HG02852 (cell line): Measurements from ENCODE around the gene CES3.
A peak's percentile ranks its signal among the peaks of the same experiment; 100 is the strongest.
"Not testable (repeated sequence)": the region's sequence is repeated elsewhere in the genome, so short reads cannot be mapped to it uniquely, and the experiment has no call there.

Experiments used
- ATAC-seq: cut with Tn5 transposase; IDR thresholded peaks from one replicate; pipeline ENCODE4 v1.9.1; 2021; ENCODE audit warnings: mild to moderate bottlenecking, moderate library complexity; ENCODE audit not compliant: unreplicated experiment

Gene CES3

DNA sequence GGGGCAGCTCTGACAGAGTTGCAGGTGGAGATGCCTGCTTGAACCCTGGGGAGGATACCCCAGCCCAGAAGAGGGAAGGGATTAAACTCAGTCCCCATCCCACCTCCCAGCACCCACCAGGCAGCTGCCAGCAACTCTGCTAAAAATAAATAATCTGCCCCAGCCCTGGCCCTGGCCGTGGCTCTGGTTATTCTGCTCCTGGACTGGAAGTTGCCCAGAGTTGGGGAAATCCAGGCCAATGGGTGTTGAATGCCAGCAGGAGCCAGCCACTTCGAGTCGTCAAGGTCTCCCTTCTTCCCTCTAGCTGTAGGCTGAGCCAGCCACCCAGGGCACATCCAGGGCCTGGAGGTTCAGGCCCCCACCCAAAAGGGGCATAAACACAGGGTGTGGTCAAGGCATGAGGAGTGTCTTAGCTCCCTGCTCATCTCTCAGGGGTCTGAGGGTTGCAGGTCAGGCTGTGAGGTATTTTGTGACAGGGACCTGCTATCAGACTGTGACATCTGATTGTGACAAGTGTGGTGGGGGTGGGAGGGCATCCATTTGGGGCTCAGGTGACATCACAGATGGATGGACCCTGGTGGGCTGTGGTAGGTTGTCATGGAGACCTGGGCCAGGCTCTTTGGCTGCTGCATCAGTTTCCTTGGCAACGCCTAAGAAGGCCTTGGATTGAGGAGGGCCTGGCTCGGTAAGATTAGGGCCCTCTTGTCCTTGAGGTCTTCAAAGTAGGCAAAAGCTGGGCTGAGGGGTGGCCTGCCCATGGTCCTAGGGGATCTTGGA is 34.7 kb upstream of the CES3 start:
- no peak for ATAC-seq

DNA sequence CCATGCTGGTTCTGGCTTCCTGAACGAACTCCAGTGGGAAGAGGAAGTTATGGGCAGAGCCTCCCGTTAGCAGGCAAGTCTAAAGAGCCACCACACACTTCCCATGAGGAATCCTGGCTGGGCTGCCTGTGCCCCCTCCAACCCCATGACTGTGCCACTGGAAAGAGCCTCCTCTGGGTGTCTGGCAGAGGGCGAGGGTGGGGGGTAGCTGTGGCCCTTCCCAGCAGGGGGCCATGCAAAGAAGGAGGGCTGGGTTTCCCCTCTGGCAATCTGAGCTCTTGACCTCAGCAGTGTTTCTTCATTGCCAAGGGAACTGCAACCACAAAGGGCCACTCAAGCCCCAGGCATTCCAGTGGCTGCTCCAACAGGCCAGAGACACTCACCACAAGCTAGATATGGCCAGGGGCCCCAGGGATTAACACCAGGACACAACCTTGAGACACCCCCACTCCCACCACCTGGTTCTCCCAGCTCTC is 34.1 kb upstream of the CES3 start:
- ATAC-seq, result no peak

DNA sequence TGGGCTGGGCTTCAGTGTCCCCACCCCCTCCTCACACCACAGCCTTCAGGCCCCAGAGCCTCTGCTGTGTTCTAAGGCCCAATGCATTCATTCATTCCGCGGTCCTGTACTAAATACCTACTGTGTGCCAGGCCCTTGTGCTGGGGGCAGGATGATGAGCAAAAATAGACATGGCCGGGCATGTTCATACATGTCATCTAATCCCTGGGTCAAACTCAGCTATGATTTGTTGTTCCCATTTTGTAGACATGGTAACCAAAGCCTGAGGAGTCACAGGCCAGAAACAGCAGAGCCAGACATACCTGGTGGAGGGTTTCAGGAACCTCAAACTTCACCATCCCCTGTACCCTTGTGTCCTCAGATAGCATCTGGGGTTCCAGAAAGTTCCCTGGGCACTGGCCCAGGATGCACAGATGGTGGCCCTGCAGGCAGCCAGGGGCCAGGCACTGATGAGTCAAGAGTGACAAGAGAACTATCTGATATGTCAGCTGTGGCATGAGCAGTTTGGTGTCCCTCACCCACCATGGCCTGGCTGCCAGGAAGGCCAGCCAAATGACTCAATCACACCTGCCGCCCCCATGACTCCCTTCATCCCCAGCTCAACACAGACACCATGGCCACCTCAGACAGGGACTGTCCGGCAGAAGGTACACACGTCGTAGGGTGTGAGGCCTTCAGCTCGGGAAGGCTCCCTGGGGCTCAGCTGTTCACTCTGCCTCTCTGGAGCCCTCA is 33.0 kb upstream of the CES3 start:
- ATAC-seq, result no peak

DNA sequence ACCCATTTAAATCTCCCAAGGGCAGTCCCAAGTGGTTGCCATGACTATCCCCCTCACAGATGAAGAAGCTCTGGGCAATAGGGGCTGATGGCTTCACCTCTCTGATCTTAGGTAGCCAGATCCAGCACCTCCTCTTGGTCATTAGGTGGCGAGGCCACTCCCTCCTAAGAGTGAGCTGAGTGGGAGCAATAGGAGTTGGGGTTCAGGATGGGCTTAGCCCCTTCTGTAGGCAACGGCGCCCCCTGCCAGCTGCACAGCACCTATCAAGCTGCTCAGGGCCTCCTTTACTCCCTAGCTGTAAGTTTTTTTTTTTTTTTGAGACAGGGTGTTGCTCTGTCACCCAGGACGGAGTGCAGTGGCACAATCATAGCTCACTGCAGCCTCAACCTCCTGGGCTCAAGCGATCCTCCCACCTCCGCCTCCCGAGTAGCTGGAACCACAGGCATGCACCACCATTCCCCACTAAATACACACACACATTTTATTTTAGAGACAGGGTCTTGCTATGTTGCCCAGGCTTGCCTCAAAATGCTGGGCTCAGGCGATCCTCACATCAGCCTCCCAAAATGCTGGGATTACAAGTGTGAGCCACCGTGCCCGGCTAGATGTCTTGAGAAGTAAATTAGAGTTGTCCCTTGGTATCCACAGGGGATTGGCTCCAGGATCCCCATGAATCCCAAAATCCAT is 32.2 kb upstream of the CES3 start:
- ATAC-seq, result no peak

DNA sequence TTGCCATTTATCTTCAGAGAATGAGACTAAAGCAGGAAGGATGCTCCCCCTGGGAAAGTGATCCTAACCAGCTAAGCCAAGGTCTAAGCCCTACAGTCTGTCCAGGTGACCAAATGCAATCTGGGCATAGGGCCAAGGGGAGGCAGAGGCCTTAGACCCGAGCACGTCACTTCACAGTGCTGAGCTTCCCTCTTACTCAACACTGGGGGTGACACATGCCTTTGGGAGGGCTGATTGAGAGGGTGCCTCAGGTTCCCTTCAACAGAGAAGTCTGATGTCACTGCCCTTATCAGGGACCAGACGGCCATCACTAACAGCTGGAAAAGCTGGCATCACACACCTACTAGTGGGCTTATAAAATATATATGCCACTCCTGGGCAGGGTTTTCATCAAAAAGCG is 30.9 kb upstream of the CES3 start:
- no peak for ATAC-seq

DNA sequence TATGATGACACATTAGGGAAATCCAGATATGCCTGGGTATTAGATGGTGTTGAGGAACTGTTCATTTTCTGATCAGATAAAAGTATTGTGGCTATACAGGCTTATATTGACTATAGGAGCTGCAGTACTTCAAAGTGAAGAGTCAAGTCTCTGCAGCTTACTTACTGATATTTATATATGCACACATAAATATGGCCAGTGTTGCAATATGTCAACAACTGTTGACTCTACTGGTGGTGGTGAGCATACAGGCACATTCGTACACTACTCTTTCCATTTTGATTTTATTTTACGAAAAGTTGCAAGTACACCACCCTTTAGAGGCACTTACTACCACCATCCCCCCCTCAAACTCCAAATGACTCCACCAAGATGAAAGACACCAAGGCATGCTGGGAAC is 29.4 kb upstream of the CES3 start:
- no peak for ATAC-seq

DNA sequence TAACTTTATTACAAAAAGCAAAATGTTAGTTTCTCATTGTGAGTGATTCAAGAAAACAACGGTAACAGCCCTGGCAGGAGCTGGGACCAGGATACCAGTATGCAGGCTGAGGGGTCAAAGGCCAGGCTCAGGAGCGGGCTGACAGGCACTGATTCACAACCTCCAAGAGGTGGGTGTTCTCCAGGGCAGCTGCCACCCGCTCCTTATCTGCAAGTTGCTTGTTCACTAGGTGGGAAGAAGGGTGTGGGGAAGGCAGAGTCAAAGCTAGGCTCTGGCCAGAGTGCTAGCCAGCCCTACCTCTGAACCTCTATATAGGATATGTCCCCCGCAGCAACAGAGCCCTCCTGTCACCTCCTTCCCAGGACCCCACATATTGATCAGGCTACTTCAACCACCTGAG is 29.0 kb upstream of the CES3 start:
- ATAC-seq, result no peak

DNA sequence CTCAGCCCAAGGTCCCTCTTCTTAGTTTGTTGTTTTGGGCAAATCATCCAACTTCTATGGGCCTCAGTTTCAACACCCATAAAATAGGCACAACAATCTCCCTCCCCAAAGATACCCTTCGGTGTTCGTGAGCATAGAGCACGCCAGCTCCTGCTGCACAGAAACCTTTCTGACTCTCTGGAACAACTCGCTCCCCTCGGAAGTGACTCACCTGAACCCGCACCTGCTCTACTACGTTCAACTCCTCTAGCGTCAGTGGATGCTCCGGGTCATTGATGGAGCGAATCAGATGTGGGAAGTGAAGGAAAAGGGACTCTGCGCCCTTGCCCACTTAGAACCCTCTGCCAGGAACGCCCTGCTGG is 27.3 kb upstream of the CES3 start:
- ATAC-seq, result peak; percentile 29

DNA sequence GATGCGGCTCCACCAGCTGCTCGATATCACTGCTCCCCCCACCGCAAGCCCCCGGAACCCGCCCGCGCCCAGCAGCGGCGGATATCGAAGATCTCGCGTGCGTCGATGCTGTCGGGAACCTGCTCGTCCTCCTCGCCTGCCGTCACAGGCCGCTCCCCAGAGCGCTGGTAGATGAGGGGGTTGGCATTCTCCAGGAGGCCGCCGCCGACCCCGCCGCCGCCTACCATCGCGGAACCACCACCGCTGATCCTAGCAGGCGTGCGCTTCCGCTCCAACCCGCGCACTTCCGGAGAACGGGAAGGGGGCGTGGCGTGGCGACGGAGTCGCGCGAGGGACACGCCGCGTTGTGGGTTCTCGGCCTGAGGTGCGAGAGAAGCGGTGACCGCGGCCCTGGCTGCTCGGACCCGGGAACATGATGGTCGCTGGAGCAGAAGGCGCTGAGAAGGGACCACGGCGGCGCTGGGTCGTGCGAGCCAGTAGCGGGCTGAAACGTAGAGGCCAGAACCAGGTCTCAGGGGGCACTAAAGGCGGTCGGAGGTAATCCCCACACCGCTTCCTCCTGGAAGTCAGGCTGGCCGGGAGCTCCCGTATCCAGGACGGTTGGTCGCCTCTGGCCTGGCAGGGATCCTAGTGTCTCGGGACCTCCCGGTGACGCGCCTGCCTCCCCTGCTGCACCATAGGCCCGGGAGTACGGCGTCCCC is 26.8 kb upstream of the CES3 start, which contains the start of gene CIAO2B:
CIAO2B (minus strand) TSS at position 265 of the 701 bp plus-strand sequence; CDS start at position 227, 38 bp downstream.
- peak; percentile 81 for ATAC-seq

DNA sequence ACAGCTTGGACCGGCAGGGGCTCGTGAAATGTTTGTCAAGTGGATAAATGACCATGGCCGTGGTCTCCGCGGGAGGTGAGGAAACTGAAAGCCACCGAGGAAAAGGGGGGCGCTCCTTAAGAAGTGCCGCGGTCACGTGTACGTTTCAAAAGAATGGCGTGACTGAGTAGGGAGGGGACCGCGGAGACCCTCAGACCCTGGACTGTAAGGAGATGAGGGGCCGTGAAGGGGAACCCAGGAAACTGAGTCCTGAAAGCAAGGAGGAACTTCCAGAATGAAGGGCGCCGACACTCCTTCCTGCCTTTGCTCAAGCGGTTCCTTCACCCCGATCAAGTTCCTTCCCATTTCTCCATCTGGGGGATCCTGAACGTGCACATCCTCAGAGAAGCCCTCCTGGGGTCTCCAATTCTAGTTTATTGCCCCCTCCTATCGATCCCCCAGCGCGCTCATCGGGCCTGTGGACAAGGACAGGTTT is 26.2 kb upstream of the CES3 start:
- ATAC-seq, result not testable (repeated sequence)

DNA sequence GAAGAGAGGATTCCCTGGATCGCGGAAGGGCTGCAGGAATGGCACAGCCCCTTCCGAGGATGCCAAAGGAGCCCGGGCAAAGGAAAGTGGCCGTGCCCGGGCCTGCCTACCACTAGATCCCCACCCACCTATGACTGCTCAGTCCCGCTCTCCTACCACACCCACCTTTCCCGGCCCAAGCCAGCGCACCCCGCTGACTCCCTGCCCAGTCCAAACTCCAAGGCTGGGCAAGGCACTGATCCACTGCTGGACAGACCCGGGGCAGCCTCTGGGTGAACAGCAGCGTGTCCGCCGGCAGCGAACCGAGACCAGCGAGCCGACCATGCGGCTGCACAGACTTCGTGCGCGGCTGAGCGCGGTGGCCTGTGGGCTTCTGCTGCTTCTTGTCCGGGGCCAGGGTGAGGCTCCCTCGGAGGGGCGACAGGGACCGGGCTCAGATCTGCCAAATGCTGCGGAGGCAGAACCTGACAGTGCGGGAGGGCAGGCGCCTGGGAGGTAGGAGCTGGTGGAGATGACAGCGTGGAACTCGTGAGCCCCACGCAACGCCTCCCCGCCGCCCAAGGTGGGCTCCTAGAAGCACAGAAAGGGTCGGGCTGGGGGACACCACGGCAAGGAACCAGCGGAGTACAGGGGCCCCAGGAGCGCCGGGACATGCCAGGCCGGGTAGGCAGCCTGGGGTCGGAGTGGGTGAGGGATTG is 25.6 kb upstream of the CES3 start, which contains the start of gene CES2:
CES2 (plus strand) TSS at position 203 of the 698 bp plus-strand sequence; CDS start at position 323, 120 bp downstream.
- no peak for ATAC-seq

DNA sequence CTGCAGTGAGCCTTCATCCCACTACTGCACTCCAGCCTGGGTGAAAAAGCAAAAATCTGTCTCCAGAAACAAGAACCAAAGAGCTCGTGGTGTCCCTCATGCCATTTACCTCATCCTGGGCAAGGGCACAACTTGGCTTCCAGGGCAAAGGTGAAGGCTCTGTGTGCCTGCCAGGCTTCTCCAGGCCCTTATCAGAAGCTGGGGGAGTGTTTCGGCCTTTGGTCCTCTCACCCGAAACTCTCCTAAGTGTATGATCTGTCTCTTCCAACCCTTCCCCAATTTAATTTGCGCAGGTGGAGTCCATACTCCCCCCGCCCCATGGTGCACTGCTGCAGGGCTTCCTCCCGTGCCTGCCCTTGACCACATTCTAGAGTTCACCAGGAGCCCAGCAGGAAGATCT is 24.6 kb upstream of the CES3 start:
- ATAC-seq, result no peak

DNA sequence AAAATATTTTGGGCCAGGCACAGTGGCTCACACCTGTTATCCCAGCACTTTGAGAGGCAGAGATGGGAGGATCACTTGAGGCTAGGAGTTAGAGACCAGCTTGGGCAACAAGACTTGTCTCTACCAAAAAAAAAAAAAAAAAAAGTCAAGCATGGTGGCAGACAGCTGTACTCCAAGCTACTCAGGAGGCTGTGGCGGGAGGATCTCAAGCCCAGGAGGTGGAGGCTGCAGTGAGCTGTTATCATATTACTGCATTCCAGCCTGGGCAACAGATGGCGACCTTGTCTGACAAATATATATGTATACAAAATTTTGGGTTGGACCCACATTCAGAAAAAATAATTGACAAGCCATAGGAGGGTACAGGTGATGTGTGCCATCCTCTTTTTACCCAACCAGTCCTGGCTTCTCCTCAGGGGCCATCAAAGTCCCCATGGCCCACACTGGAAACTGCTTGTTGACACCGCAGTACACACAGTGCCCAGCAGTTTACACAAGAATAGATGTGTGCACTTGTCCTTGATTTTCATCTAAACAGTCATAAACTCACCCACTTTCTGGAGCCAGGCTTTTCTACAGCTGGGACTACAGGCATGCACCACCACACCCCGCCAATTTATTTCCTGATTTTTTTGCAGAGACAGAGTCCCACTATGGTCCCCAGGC is 24.0 kb upstream of the CES3 start:
- ATAC-seq, result no peak

DNA sequence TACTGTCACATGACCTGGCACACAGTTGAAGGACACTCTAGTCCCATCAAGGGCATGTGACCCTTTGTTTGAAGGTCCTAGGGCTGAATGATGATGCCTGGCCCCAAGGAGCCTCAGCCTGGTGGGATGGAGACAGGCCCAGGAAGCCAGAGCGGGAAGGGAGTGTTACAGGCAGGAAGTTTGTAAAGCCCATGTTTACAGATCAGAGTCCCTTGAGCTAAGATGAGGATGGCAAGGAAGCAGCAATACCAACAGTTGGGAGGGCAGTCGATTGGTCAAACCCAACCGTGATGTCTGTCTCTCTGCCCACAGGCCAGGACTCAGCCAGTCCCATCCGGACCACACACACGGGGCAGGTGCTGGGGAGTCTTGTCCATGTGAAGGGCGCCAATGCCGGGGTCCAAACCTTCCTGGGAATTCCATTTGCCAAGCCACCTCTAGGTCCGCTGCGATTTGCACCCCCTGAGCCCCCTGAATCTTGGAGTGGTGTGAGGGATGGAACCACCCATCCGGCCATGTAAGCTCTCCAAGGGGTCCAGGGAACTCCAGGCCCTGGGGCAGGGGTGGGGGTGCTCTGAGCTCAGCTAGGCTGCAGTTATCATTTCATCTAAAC is 23.2 kb upstream of the CES3 start:
- ATAC-seq, result no peak

DNA sequence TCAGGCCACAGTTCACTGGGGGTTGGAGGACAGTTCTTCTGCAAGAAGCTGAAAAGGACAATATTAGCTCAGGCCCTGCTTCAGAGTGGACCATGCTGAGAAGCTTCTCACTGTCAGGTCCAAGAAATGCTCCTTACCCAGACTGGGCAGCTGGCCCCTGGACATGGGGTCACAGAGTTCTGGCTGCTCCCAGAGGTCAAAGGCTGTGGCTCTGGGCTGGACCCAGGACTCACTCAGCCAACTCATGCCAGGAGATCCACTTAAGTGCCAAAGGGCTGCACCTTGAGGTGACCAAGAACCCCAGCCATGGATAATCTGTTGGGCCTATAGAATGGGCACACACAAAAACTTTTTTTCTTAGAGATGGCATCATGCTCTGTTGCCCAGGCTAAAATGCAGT is 21.7 kb upstream of the CES3 start:
- no peak for ATAC-seq

DNA sequence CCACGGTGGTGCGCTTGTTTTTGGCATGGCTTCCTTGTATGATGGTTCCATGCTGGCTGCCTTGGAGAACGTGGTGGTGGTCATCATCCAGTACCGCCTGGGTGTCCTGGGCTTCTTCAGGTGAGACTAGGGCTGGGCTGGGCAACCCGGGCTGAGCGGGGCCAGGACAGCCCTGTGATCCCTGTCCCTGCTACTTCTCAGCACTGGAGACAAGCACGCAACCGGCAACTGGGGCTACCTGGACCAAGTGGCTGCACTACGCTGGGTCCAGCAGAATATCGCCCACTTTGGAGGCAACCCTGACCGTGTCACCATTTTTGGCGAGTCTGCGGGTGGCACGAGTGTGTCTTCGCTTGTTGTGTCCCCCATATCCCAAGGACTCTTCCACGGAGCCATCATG is 20.8 kb upstream of the CES3 start:
- no peak for ATAC-seq

DNA sequence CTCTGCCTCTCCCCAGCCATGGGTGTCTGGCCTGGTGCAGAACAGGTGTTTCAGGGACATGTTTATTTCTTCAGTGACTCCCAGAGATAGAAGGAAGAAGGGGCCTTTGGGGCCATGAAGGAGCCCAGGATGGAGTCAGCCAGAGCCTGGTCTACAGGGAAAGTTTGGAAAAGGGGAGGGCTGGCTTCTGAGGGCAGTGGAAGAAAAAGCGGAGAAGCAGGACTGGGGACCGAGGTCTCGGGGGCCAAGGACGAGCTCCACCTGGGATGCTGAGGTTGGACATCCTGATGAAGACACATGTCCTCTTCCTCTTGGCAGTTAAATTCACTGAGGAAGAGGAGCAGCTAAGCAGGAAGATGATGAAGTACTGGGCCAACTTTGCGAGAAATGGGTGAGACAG is 18.1 kb upstream of the CES3 start:
- ATAC-seq, result no peak

DNA sequence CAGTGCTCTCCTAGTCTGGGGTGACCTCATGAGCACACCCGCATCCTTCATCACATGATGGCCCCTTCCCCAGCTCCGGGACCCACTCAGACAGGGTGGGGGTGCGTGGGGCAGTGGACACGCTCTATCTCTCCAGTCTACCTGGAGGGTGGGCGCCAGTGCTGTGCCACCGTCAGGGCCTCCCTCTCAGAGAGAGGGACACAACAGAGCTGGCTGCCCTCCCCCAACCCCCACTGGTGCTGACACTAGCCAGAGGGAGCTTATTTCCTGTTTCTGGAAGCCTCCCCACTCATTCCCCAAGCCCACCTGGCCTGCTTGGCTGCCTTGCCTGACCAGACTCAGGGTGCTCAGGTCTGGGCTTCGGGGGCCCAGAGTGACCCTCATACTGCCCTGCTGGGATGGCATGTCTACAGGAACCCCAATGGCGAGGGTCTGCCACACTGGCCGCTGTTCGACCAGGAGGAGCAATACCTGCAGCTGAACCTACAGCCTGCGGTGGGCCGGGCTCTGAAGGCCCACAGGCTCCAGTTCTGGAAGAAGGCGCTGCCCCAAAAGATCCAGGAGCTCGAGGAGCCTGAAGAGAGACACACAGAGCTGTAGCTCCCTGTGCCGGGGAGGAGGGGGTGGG is 17.5 kb upstream of the CES3 start:
- ATAC-seq, result no peak

DNA sequence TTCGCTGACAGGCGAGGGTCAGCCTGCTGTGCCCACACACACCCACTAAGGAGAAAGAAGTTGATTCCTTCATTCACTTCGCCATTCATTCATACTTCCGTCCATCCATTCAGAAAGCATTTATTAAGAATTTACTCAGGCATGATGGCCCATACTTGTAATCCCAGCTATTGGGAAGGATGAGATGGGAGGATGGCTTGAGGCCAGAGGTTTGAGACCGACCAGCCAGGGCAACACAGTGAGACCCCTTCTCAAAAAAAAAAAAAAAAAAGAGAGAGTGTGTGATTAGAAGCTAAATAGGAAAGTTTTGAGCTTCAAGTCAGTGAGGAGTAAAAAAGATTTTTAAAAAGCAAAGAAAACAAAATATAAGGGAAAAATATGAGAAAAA is 17.0 kb upstream of the CES3 start:
- no peak for ATAC-seq
